GM18951 (cell line): ENCODE measurements around the gene RAVER2.

Experiments used
- POLR2A ChIP-seq: IDR thresholded peaks from 4 replicates; pipeline ENCODE4 v1.6.1; 2011; ENCODE audit warnings: mild to moderate bottlenecking; ENCODE audit not compliant: insufficient read length, insufficient read depth; ENCODE audit errors: extremely low read depth
- in situ Hi-C: fragments of 300-500 bp; cut with MboI; formaldehyde crosslinking; loops from one replicate; pipeline ENCODE4 v1.12.0; 2022; ENCODE audit warnings: low sequenced_read_pairs, mixed read lengths, inconsistent platforms; ENCODE audit not compliant: unreplicated experiment

RAVER2 gene

GRCh38 chr1:64844175-64844574 is 99.3 kb downstream of the RAVER2 start:
- no peak for TF ChIP-seq POLR2A
- in situ Hi-C loops = no loop called here

- no peak for TF ChIP-seq POLR2A
- in situ Hi-C loops = no loop called here
Observed at GRCh38 chr1:64844609-64845008, 99.7 kb downstream of the RAVER2 start.

GRCh38 chr1:64845831-64846425 is 101.1 kb downstream of the RAVER2 start:
- no peak for TF ChIP-seq POLR2A
- in situ Hi-C loops = no loop called here

- TF ChIP-seq POLR2A = no peak
- in situ Hi-C loops = no loop called here
Observed at GRCh38 chr1:64846573-64847430, 101.9 kb downstream of the RAVER2 start.

GRCh38 chr1:64847666-64848065 is 102.8 kb downstream of the RAVER2 start:
- TF ChIP-seq POLR2A = no peak
- in situ Hi-C loops = no loop called here

- in situ Hi-C loops = no loop called here
- TF ChIP-seq POLR2A = no peak
Observed at GRCh38 chr1:64848136-64848535, 103.3 kb downstream of the RAVER2 start.

- no peak for TF ChIP-seq POLR2A
- in situ Hi-C loops = no loop called here
Observed at GRCh38 chr1:64848803-64849202, 103.9 kb downstream of the RAVER2 start.

GRCh38 chr1:64849942-64850341 is 105.1 kb downstream of the RAVER2 start:
- in situ Hi-C loops = no loop called here

GRCh38 chr1:64850846-64851245 is 106.0 kb downstream of the RAVER2 start:
- in situ Hi-C loops = no loop called here
- no peak for TF ChIP-seq POLR2A

More at GRCh38 chr1:64849942-64850341, 105.1 kb downstream of the RAVER2 start:
- no peak for TF ChIP-seq POLR2A

GRCh38 chr1:64851664-64852063 is 106.8 kb downstream of the RAVER2 start:
- no peak for TF ChIP-seq POLR2A
- in situ Hi-C loops = no loop called here

- in situ Hi-C loops = no loop called here
- no peak for TF ChIP-seq POLR2A
Observed at GRCh38 chr1:64854674-64855073, 109.8 kb downstream of the RAVER2 start.

GRCh38 chr1:64855557-64855956 is 110.7 kb downstream of the RAVER2 start:
- in situ Hi-C loops = no loop called here

GRCh38 chr1:64856553-64856952 is 111.7 kb downstream of the RAVER2 start:
- no peak for TF ChIP-seq POLR2A
- in situ Hi-C loops = no loop called here

More at GRCh38 chr1:64855557-64855956, 110.7 kb downstream of the RAVER2 start:
- TF ChIP-seq POLR2A = no peak

GRCh38 chr1:64857347-64857746 is 112.5 kb downstream of the RAVER2 start:
- in situ Hi-C loops = no loop called here
- no peak for TF ChIP-seq POLR2A
